GM23338 (cell line): ENCODE data around the gene RPS15. TPM values are rescaled to one million over a fixed set of nuclear protein-coding genes. Genes with fewer than 3 reads are reported as not detected.

Source experiments
- ATAC-seq: fragments of 200-7000 bp; cut with Tn5 transposase; 3 replicates; pipeline ENCODE4 v1.9.1; 2020
- DNase-seq: peaks from one replicate; pipeline ENCODE4 v3.0.0-alpha.2; 2015; ENCODE audit warnings: low spot score
- H2AFZ ChIP-seq: fragments of 200-600 bp; sonication (generic); 2 replicates; pipeline ENCODE4 v1.8.0; 2016; ENCODE audit warnings: antibody characterized with exemption, mild to moderate bottlenecking, moderate library complexity
- H3F3A ChIP-seq: fragments of 200-600 bp; sonication (generic); replicated peaks from 2 replicates; pipeline ENCODE4 v1.8.0; 2017; ENCODE audit warnings: antibody characterized with exemption, mixed run types, low read depth
- H3K27ac ChIP-seq: fragments of 200-600 bp; sonication (generic); 2 replicates; pipeline ENCODE4 v1.6.1; 2016; ENCODE audit warnings: low read depth
- H3K27me3 ChIP-seq: fragments of 200-600 bp; sonication (generic); 2 replicates; pipeline ENCODE4 v1.8.0; 2016; ENCODE audit warnings: mild to moderate bottlenecking, mixed run types, moderate library complexity; ENCODE audit not compliant: insufficient read depth
- H3K36me3 ChIP-seq: fragments of 200-600 bp; sonication (generic); 2 replicates; pipeline ENCODE4 v1.8.0; 2016; ENCODE audit warnings: mild to moderate bottlenecking; ENCODE audit not compliant: insufficient read depth
- H3K4me1 ChIP-seq: fragments of 200-600 bp; sonication (generic); 2 replicates; pipeline ENCODE4 v1.8.0; 2016; ENCODE audit warnings: mild to moderate bottlenecking, moderate library complexity; ENCODE audit not compliant: insufficient read depth
- H3K4me2 ChIP-seq: fragments of 200-600 bp; sonication (generic); 2 replicates; pipeline ENCODE4 v1.7.1; 2017; ENCODE audit warnings: mixed run types
- H3K4me3 ChIP-seq: fragments of 200-600 bp; sonication (generic); 2 replicates; pipeline ENCODE4 v1.6.1; 2016; ENCODE audit warnings: mixed run types
- H3K79me2 ChIP-seq: fragments of 200-600 bp; sonication (generic); replicated peaks from 2 replicates; pipeline ENCODE4 v1.8.0; 2017; ENCODE audit warnings: mild to moderate bottlenecking; ENCODE audit not compliant: insufficient read depth
- H3K9me2 ChIP-seq: fragments of 200-600 bp; sonication (generic); 2 replicates; pipeline ENCODE4 v1.8.0; 2017; ENCODE audit not compliant: insufficient read depth
- H4K20me1 ChIP-seq: fragments of 200-600 bp; sonication (generic); replicated peaks from 2 replicates; pipeline ENCODE4 v1.8.0; 2017; ENCODE audit warnings: mild to moderate bottlenecking; ENCODE audit not compliant: insufficient read depth
- H3K27ac Mint-ChIP-seq: 2 replicates; pipeline ENCODE4 v1.8.0; 2020; ENCODE audit warnings: inconsistent platforms, mild to moderate bottlenecking, moderate library complexity, mixed read lengths
- H3K27me3 Mint-ChIP-seq: 3 replicates; pipeline ENCODE4 v1.8.0; 2022; ENCODE audit warnings: low read depth, mild to moderate bottlenecking, moderate library complexity, mixed read lengths, inconsistent platforms; ENCODE audit not compliant: insufficient read depth, poor library complexity
- H3K36me3 Mint-ChIP-seq: 3 replicates; pipeline ENCODE4 v1.8.0; 2021; ENCODE audit warnings: low read depth, mild to moderate bottlenecking, inconsistent platforms, moderate library complexity, mixed read lengths
- H3K4me1 Mint-ChIP-seq: 3 replicates; pipeline ENCODE4 v1.8.0; 2020; ENCODE audit warnings: mild to moderate bottlenecking, inconsistent platforms, mixed read lengths
- H3K4me3 Mint-ChIP-seq: 3 replicates; pipeline ENCODE4 v1.8.0; 2021; ENCODE audit warnings: moderate library complexity, mild to moderate bottlenecking, inconsistent platforms, mixed read lengths
- H3K9me3 Mint-ChIP-seq: 3 replicates; pipeline ENCODE4 v1.8.0; 2020; ENCODE audit warnings: moderate library complexity, mild to moderate bottlenecking, inconsistent platforms, mixed read lengths
- EZH2phosphoT487 ChIP-seq: fragments of 200-600 bp; sonication (generic); IDR thresholded peaks from one replicate; pipeline ENCODE4 v1.8.1; 2018; ENCODE audit warnings: antibody characterized with exemption; ENCODE audit not compliant: unreplicated experiment
- NANOG ChIP-seq: IDR thresholded peaks from 2 replicates; pipeline ENCODE4 v1.6.1; 2016; ENCODE audit warnings: antibody characterized with exemption, borderline replicate concordance
- POLR2AphosphoS5 ChIP-seq: IDR thresholded peaks from 2 replicates; pipeline ENCODE4 v1.6.1; 2016; ENCODE audit warnings: antibody characterized with exemption, low read depth
- STAT1 ChIP-seq: IDR thresholded peaks from one replicate; pipeline ENCODE4 v1.6.1; 2016; ENCODE audit warnings: antibody characterized with exemption; ENCODE audit not compliant: unreplicated experiment
- ZNF331 ChIP-seq: fragments of 250-450 bp; sonication (Bioruptor Pico); IDR thresholded peaks from 2 replicates; pipeline ENCODE4 v1.5.0; 2020; ENCODE audit warnings: low read depth, mild to moderate bottlenecking, moderate library complexity
- polyA plus RNA-seq: library from polyadenylated mRNA; unstranded; fragments of >200 nt; fragmentation: Nextera tagmentation; extraction: Ambion mirVana; gene quantifications from 2 replicates; pipeline ENCODE4 v1.2.1, GENCODE V29; 2016
- total RNA-seq: library from RNA; depleted of rRNA; stranded (reverse); fragments of >200 nt; shearing (Covaris generic); gene quantifications from 2 replicates; pipeline ENCODE4 v1.2.3, GENCODE V29; 2014
- TF ChIP-seq, protein P1 (sequence below): IDR thresholded peaks from 2 replicates; pipeline ENCODE4 v1.6.1; 2016; ENCODE audit warnings: antibody characterized with exemption
- TF ChIP-seq, protein P2 (sequence below): fragments of 250-450 bp; sonication (Bioruptor Pico); IDR thresholded peaks from 2 replicates; pipeline ENCODE4 v1.5.0; 2020; ENCODE audit warnings: mild to moderate bottlenecking, moderate library complexity
- TF ChIP-seq, protein P3 (sequence below), 2 experiments: fragments of 200-600 bp in 1 of 2; sonication (generic) in 1 of 2; conservative IDR thresholded peaks; 2 replicates each; pipeline versions ENCODE4 v1.5.1 to v1.6.1; 2016 to 2017; ENCODE audit warnings: antibody characterized with exemption in 2 of 2, low read depth in 2 of 2, mild to moderate bottlenecking in 2 of 2, moderate library complexity in 1 of 2

The RPS15 gene
- total and polyA plus RNA-seq, 2 experiments from 2014 or later, result 2,953 to 3,861 TPM

DNA sequence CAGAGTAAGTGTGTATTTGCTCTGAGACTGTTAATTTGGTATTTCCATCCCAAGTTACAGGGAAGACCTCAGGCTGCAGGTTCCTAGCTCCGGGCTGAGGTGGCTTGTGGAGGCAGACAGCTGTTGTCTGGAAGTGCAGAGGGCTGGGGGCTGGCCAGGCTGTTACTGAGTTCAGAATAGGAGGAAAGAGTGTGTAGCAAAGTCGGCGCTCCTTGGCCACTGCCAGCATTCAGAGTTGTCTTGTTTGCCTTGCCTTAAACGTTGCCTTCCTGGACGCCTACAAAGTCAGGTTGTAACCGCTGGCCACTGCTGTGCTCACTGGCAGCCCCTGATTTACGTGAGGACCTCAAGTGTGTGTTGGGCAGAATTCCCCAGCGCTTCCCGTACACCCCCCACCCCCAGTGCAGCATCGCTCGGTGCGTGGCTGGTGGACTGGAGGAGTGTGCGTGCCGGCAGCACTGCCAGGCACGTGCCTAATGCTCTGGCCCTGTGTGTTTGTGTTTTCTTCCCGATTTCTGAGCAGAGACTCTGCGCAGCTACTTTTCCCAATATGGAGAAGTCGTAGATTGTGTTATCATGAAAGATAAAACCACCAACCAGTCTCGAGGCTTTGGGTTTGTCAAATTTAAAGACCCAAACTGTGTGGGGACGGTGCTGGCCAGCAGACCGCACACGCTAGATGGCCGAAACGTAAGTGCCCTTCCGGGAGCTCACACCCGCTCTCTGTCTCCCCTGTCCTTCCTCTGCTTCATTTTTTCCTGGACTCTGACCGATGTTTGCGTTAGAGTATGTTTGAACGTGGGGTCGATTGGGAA, 20.3 kb upstream of the RPS15 start:
- no peak overlapping the region for H2AFZ ChIP-seq
- no peaks in the 10 kb centered on the region for H3K9me3 Mint-ChIP-seq
- H3K36me3 ChIP-seq, result peaks cover 21% of the 10 kb centered on the region
- no peaks in the 10 kb centered on the region for H3K27me3 ChIP-seq
- H3F3A ChIP-seq, result peaks cover 32% of the 10 kb centered on the region
- H3K36me3 Mint-ChIP-seq, result peaks cover 60% of the 10 kb centered on the region
- H3K4me3 ChIP-seq, result no peak overlapping the region
- no peak for ATAC-seq
- no peak overlapping the region for H3K4me2 ChIP-seq
- DNase-seq, result no peak
- H3K9me2 ChIP-seq, result no peaks in the 10 kb centered on the region
- H3K27ac Mint-ChIP-seq, result peak overlapping the region; percentile 73
- peaks cover 50% of the 10 kb centered on the region for H3K4me1 Mint-ChIP-seq
- H3K79me2 ChIP-seq, result peaks cover 93% of the 10 kb centered on the region
- H3K4me3 Mint-ChIP-seq, result peak overlapping the region; percentile 11; the same call in 1 of the 3 replicates
- H3K4me1 ChIP-seq, result peaks cover 28% of the 10 kb centered on the region
- H3K27ac ChIP-seq, result 0 out of 2 replicates have a peak overlapping the region, but pooled peaks have one; percentile 69
- TF ChIP-seq POLR2AphosphoS5 (no peak), STAT1 (no peak), EZH2phosphoT487 (no peak), ZNF331 (CRISPR knock-in tag) (no peak), NANOG (no peak)
- TF ChIP-seq, protein P1, sequence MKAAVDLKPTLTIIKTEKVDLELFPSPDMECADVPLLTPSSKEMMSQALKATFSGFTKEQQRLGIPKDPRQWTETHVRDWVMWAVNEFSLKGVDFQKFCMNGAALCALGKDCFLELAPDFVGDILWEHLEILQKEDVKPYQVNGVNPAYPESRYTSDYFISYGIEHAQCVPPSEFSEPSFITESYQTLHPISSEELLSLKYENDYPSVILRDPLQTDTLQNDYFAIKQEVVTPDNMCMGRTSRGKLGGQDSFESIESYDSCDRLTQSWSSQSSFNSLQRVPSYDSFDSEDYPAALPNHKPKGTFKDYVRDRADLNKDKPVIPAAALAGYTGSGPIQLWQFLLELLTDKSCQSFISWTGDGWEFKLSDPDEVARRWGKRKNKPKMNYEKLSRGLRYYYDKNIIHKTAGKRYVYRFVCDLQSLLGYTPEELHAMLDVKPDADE, result no peak
- TF ChIP-seq, protein P2, sequence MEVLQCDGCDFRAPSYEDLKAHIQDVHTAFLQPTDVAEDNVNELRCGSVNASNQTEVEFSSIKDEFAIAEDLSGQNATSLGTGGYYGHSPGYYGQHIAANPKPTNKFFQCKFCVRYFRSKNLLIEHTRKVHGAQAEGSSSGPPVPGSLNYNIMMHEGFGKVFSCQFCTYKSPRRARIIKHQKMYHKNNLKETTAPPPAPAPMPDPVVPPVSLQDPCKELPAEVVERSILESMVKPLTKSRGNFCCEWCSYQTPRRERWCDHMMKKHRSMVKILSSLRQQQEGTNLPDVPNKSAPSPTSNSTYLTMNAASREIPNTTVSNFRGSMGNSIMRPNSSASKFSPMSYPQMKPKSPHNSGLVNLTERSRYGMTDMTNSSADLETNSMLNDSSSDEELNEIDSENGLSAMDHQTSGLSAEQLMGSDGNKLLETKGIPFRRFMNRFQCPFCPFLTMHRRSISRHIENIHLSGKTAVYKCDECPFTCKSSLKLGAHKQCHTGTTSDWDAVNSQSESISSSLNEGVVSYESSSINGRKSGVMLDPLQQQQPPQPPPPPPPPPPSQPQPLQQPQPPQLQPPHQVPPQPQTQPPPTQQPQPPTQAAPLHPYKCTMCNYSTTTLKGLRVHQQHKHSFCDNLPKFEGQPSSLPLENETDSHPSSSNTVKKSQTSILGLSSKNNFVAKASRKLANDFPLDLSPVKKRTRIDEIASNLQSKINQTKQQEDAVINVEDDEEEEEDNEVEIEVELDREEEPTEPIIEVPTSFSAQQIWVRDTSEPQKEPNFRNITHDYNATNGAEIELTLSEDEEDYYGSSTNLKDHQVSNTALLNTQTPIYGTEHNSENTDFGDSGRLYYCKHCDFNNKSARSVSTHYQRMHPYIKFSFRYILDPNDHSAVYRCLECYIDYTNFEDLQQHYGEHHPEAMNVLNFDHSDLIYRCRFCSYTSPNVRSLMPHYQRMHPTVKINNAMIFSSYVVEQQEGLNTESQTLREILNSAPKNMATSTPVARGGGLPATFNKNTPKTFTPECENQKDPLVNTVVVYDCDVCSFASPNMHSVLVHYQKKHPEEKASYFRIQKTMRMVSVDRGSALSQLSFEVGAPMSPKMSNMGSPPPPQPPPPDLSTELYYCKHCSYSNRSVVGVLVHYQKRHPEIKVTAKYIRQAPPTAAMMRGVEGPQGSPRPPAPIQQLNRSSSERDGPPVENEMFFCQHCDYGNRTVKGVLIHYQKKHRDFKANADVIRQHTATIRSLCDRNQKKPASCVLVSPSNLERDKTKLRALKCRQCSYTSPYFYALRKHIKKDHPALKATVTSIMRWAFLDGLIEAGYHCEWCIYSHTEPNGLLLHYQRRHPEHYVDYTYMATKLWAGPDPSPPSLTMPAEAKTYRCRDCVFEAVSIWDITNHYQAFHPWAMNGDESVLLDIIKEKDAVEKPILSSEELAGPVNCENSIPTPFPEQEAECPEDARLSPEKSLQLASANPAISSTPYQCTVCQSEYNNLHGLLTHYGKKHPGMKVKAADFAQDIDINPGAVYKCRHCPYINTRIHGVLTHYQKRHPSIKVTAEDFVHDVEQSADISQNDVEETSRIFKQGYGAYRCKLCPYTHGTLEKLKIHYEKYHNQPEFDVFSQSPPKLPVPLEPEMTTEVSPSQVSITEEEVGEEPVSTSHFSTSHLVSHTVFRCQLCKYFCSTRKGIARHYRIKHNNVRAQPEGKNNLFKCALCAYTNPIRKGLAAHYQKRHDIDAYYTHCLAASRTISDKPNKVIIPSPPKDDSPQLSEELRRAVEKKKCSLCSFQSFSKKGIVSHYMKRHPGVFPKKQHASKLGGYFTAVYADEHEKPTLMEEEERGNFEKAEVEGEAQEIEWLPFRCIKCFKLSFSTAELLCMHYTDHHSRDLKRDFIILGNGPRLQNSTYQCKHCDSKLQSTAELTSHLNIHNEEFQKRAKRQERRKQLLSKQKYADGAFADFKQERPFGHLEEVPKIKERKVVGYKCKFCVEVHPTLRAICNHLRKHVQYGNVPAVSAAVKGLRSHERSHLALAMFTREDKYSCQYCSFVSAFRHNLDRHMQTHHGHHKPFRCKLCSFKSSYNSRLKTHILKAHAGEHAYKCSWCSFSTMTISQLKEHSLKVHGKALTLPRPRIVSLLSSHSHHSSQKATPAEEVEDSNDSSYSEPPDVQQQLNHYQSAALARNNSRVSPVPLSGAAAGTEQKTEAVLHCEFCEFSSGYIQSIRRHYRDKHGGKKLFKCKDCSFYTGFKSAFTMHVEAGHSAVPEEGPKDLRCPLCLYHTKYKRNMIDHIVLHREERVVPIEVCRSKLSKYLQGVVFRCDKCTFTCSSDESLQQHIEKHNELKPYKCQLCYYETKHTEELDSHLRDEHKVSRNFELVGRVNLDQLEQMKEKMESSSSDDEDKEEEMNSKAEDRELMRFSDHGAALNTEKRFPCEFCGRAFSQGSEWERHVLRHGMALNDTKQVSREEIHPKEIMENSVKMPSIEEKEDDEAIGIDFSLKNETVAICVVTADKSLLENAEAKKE (CRISPR knock-in tag), result no peak
- TF ChIP-seq, protein P3, sequence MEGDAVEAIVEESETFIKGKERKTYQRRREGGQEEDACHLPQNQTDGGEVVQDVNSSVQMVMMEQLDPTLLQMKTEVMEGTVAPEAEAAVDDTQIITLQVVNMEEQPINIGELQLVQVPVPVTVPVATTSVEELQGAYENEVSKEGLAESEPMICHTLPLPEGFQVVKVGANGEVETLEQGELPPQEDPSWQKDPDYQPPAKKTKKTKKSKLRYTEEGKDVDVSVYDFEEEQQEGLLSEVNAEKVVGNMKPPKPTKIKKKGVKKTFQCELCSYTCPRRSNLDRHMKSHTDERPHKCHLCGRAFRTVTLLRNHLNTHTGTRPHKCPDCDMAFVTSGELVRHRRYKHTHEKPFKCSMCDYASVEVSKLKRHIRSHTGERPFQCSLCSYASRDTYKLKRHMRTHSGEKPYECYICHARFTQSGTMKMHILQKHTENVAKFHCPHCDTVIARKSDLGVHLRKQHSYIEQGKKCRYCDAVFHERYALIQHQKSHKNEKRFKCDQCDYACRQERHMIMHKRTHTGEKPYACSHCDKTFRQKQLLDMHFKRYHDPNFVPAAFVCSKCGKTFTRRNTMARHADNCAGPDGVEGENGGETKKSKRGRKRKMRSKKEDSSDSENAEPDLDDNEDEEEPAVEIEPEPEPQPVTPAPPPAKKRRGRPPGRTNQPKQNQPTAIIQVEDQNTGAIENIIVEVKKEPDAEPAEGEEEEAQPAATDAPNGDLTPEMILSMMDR (conservative IDR thresholded peaks at IDR 0.05; ENCODE audit: low read depth in 2 of 2), result no peak
- peaks cover 28% of the 10 kb centered on the region for H3K27me3 Mint-ChIP-seq
- peaks cover 49% of the 10 kb centered on the region for H4K20me1 ChIP-seq
